Activated T-helper 17 cell treated with anti-CD3 and anti-CD28 coated beads, Interleukin-2, amount 50 U/mL, for 72 hours (primary cell): Measurements from ENCODE around the gene MED8. TPM values are rescaled to one million over a fixed set of nuclear protein-coding genes. Genes with fewer than 3 reads are reported as not detected.

Source experiments
- total RNA-seq, 2 donors: library from RNA; stranded (reverse); gene quantifications; one replicate each; pipeline ENCODE4 v1.2.3, GENCODE V29; 2022

The MED8 gene
- total RNA-seq, 2 donors from 2014 or later = 34.1 to 39.4 TPM

Other genes starting within 250 kb of the MED8 start
- gene EBNA1BP2, start 217.5 kb downstream of the MED8 start, total RNA-seq = 100 to 1,000 TPM in 1 of 2 donors, 10 to 100 TPM in 1; 52.0 to 121 TPM
- gene CFAP57, start 217.5 kb downstream of the MED8 start, total RNA-seq = under 1 TPM; 0.06 to 0.74 TPM
- gene TMEM125, start 119.8 kb downstream of the MED8 start, total RNA-seq = not detected
- gene C1orf210, start 104.2 kb downstream of the MED8 start, total RNA-seq = not detected
- under 1 TPM in 1 of 2 donors, not detected in 1; 0.61 TPM for gene TIE1, start 88.8 kb downstream of the MED8 start, total RNA-seq
- gene MPL, start 52.0 kb downstream of the MED8 start, total RNA-seq = not detected
- gene CDC20, start 30.8 kb downstream of the MED8 start, total RNA-seq = 100 to 1,000 TPM; 127 to 199 TPM
- gene ELOVL1, start 21.8 kb downstream of the MED8 start, total RNA-seq = 10 to 100 TPM; 53.4 to 73.7 TPM
- gene SZT2, start 99 bp upstream of the MED8 start, total RNA-seq = 10 to 100 TPM; 53.4 to 59.3 TPM
- gene HYI, start 64.1 kb upstream of the MED8 start, total RNA-seq = 10 to 100 TPM in 1 of 2 donors, 1 to 10 TPM in 1; 5.7 to 25.8 TPM
- gene PTPRF, start 141.1 kb upstream of the MED8 start, total RNA-seq = 10 to 100 TPM in 1 of 2 donors, 1 to 10 TPM in 1; 6.3 to 30.7 TPM